GM21723 (cell line): ENCODE results near the gene MPPED1.

ENCODE experiments used
- ATAC-seq: cut with Tn5 transposase; IDR thresholded peaks from one replicate; pipeline ENCODE4 v1.9.1; 2021; ENCODE audit warnings: mild to moderate bottlenecking, moderate library complexity; ENCODE audit not compliant: unreplicated experiment

MPPED1 gene

GRCh38 chr22:43514476-43515157 lies 102.8 kb downstream of the MPPED1 start:
- no peak for ATAC-seq

GRCh38 chr22:43515411-43515810 lies 103.6 kb downstream of the MPPED1 start:
- no peak for ATAC-seq

GRCh38 chr22:43515902-43516301 lies 104.1 kb downstream of the MPPED1 start:
- no peak for ATAC-seq

GRCh38 chr22:43516386-43516785 lies 104.6 kb downstream of the MPPED1 start:
- ATAC-seq = no peak

GRCh38 chr22:43516996-43517635 lies 105.3 kb downstream of the MPPED1 start:
- ATAC-seq = no peak

- ATAC-seq = no peak
Observed at GRCh38 chr22:43520632-43521039, 108.8 kb downstream of the MPPED1 start.

- ATAC-seq = no peak
Observed at GRCh38 chr22:43521716-43522115, 109.9 kb downstream of the MPPED1 start.

GRCh38 chr22:43526117-43526655 lies 114.4 kb downstream of the MPPED1 start:
- ATAC-seq = no peak

- ATAC-seq = no peak
Observed at GRCh38 chr22:43526946-43527345, 115.1 kb downstream of the MPPED1 start.

- no peak for ATAC-seq
Observed at GRCh38 chr22:43528601-43529360, 117.0 kb downstream of the MPPED1 start.

- ATAC-seq = no peak
Observed at GRCh38 chr22:43529461-43529860, 117.6 kb downstream of the MPPED1 start.

- no peak for ATAC-seq
Observed at GRCh38 chr22:43529934-43530333, 118.1 kb downstream of the MPPED1 start.

- ATAC-seq = no peak
Observed at GRCh38 chr22:43530349-43531201, 118.8 kb downstream of the MPPED1 start.

GRCh38 chr22:43531651-43532050 lies 119.8 kb downstream of the MPPED1 start:
- ATAC-seq = no peak

GRCh38 chr22:43532301-43533155 lies 120.7 kb downstream of the MPPED1 start:
- no peak for ATAC-seq

- no peak for ATAC-seq
Observed at GRCh38 chr22:43533156-43533530, 121.3 kb downstream of the MPPED1 start.

- no peak for ATAC-seq
Observed at GRCh38 chr22:43533656-43534428, 122.0 kb downstream of the MPPED1 start.

GRCh38 chr22:43534916-43535315 lies 123.1 kb downstream of the MPPED1 start:
- no peak for ATAC-seq

GRCh38 chr22:43535336-43535735 lies 123.5 kb downstream of the MPPED1 start:
- no peak for ATAC-seq
